Astrocyte of the spinal cord (primary cell): Measurements from ENCODE around the gene PPP1R27.

Source experiments
- DNase-seq: peaks from one replicate; pipeline ENCODE4 v3.0.0; 2011; ENCODE audit warnings: low read depth, low spot score
- H3K4me3 ChIP-seq: 2 replicates; pipeline ENCODE4 v1.5.1; 2011; ENCODE audit warnings: low read depth, mild to moderate bottlenecking, low read length, moderate library complexity
- in situ Hi-C: cut with HindIII; loops from 2 replicates; pipeline ENCODE4 v1.10.0; 2017; ENCODE audit warnings: low sequenced_read_pairs
- TF ChIP-seq, protein P1 (sequence below): IDR thresholded peaks from 2 replicates; pipeline ENCODE4 v1.5.1; 2012; ENCODE audit warnings: low read depth, mild to moderate bottlenecking, low read length, inconsistent platforms

The PPP1R27 gene

DNA sequence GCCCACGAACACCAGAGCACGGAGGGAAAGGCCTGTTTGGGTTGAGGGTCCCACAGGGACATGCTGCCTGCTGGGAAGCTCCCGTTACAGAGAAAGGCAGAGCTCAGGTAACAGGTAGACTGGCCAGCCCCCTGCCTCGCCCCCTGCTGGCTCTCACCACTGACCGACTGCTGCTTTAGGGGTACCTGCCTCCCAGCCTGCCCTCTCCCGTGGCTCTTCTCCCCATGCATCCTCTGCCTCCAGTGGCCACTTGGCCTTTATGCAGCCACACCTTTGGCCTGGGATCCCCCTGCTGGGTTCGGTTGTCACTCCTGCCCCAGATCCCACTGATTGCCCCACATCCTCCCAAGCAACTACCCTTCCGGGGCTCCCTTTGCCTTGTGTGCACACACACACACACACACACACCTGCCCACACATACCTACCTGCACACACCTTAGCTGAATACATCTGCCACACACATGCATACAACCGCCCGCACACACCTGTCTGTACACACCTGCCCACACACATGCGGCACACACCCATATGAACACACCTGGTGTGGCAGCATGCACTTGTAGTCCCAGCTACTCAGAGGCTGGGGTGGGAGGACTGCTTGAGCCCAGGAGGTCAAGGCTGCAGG, 8.9 kb downstream of the PPP1R27 start:
- TF ChIP-seq, protein P1, sequence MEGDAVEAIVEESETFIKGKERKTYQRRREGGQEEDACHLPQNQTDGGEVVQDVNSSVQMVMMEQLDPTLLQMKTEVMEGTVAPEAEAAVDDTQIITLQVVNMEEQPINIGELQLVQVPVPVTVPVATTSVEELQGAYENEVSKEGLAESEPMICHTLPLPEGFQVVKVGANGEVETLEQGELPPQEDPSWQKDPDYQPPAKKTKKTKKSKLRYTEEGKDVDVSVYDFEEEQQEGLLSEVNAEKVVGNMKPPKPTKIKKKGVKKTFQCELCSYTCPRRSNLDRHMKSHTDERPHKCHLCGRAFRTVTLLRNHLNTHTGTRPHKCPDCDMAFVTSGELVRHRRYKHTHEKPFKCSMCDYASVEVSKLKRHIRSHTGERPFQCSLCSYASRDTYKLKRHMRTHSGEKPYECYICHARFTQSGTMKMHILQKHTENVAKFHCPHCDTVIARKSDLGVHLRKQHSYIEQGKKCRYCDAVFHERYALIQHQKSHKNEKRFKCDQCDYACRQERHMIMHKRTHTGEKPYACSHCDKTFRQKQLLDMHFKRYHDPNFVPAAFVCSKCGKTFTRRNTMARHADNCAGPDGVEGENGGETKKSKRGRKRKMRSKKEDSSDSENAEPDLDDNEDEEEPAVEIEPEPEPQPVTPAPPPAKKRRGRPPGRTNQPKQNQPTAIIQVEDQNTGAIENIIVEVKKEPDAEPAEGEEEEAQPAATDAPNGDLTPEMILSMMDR, result no peak
- in situ Hi-C loops, result no loop called here
- H3K4me3 ChIP-seq, result no peak overlapping the region
- DNase-seq, result no peak

DNA sequence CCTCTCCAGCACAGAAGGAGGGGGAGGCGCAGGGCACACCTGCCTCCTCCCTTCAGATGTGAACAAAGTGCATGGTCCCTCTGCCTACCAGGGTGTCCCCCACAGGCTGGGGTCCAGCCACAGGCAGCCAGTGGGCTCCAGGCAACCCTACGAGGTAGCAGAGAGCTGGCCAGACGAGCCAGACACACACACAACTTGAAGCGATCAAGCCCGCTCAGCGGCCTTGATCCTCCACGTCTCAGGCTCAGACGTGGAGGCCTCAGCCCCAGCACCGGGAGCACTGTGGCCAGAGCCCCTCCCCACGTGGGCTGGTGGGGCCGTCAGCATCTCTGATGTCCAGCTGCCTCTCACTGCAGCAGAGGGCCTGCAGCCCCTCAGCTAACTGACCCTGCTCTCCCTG, 10.3 kb downstream of the PPP1R27 start:
- TF ChIP-seq, protein P1, result no peak
- DNase-seq, result no peak
- in situ Hi-C loops, result no loop called here
- no peak overlapping the region for H3K4me3 ChIP-seq

DNA sequence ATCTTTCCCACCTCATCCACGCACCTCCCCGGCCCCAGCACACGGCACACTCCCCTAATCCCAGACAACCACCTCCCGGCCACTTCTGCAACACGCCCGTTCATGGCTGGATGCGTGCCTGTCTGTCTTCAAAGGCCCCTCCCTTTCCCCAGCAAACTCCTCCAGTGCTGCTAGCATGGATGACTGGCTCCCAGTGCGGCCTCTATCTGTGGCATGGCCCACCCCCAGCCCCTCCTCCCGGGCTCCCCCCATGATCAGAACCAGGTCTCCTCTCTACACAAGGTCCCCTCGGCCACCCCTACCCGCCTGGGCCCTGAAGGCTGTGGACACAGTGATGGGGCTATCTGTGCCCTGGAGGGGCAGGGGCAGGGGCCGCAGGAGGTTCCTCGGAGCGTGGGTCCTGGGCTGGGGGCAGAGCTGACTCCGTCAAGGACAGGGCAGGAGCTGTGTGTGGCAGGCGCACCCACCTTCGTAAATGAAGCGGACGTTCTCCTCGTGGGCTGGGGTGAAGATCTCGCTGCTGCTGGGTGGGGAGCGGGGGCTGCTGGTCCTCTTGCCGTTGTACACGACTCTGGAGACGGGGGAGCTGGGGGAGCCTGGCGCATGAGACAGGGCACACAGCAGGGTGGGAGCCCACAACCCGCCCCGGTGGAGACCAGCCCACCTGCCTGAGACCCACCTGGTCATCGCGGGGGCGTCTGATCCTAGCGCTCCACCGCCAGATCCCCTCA, 10.9 kb downstream of the PPP1R27 start:
- TF ChIP-seq, protein P1, result no peak
- no peak for DNase-seq
- in situ Hi-C loops, result no loop called here
- H3K4me3 ChIP-seq, result no peak overlapping the region

DNA sequence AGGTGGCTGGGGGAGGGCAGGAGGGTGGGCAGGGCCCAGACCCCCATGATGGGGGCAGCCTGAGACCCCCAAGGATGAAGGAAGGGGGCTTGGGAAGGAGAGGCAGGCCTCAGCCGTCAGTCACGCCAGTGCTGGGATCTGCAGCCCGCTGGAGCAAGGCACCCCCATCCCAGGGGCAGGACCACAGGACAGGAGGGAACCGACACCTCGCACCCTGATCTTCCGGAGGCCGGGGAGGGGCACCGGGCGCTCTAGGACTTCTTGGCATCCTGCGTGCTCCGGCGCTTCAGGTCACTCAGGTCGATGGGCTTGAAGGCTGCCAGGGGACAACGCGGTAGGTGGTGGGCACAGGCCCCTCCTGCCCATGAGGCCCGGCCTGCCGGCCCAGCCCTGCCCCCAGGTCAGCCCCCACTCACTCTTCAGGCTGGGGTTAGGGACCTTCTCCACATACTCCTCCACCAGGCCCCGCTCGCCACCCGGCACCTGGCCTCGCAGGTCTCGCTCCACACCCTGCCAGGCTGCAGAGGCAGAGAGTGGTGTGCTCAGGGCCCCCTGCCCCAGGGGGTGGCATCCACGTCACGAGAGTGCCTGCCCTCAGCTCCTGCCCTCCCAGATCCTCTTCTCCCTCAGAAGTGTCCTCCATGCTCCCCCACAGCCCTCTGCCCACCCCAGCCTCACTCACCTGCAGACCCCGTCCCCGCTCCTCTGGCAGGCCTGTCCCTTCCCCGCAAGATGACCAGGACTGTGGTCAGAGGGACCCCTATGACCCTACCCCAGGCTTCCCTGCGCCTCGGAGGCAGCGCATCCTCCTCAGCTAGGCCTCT, 11.6 kb downstream of the PPP1R27 start:
- DNase-seq, result no peak
- TF ChIP-seq, protein P1, result no peak
- in situ Hi-C loops, result no loop called here
- H3K4me3 ChIP-seq, result no peak overlapping the region

DNA sequence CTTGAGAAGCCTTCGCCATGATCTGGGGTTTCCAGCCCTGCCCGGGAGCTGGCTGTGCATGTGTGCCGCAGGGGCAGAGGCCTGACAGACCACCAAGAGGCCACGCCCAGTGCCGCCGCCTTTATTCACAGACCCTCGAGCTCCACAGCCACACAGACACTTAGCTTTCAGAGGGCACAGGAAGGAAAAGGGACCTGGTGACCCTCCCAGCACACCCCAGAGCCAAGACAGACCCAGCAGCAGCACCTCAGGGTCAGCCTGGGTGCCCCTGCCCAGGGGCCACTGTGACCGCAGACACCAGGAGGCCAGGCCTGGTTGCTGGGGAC, 12.6 kb downstream of the PPP1R27 start:
- in situ Hi-C loops, result no loop called here

DNA sequence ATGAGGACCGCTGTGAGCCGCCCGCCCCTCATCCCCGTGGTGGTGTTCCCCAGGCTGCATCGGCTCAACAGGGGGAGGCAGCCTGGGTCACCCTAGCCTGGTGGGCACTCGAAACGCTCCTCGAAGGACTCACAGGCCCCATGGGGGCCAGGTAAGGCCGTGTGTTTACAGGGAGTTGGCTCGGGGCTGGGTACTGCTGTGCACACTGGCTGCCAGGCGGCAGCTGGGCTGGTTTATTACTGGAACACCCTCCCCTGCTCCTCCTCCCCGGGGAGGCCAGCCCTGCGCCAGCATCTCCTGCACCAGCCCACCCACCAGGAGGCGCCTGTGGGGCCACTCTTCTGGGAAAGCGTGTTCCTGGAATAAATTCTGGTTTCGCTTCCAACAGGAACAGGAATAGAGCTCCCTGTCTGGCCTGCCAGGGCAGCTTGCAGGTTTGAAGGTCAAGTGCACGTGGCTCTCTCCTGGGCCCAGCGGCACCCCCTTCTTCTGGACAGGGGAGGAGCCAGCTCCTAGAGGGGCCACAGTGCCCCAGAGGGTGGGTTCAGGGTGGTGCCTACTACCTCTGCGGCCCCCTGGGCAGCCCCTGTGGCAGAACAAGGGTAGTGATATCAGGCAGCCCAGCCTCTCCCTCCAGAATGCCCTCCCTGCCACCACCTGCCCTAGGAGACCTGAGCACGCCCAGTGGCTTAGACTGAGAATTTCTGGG, 13.1 kb downstream of the PPP1R27 start:
- DNase-seq, result peak; percentile 34
- TF ChIP-seq, protein P1, result peak; percentile 39
- no peak overlapping the region for H3K4me3 ChIP-seq
- in situ Hi-C loops, result no loop called here

More for the DNA sequence above, 12.6 kb downstream of the PPP1R27 start:
- TF ChIP-seq, protein P1, result no peak
- no peak overlapping the region for H3K4me3 ChIP-seq
- DNase-seq, result no peak
